Bronchial epithelial cell (primary cell): Measurements from ENCODE around the gene SEMA6A. TPM values are rescaled to one million over a fixed set of nuclear protein-coding genes. Genes with fewer than 3 reads are reported as not detected.
"Not testable (repeated sequence)": the region's sequence is repeated elsewhere in the genome, so short reads cannot be mapped to it uniquely, and the experiment has no call there.

ENCODE experiments used
- DNase-seq: peaks from one replicate; pipeline ENCODE4 v3.0.0-alpha.2; 2010; ENCODE audit warnings: low read depth
- FAIRE-seq: peaks from 2 replicates; lab custom pipeline; 2011; peaks lifted over from hg19 to GRCh38; lab: Jason Lieb, UNC
- H3K27me3 ChIP-seq: 2 replicates; pipeline ENCODE4 v1.5.1; 2011; ENCODE audit warnings: low read length; ENCODE audit not compliant: control insufficient read depth, insufficient read depth
- H3K36me3 ChIP-seq: 2 replicates; pipeline ENCODE4 v1.5.1; 2011; ENCODE audit warnings: low read length; ENCODE audit not compliant: control insufficient read depth, insufficient read depth
- H3K4me3 ChIP-seq: 2 replicates; pipeline ENCODE4 v1.5.1; 2011; ENCODE audit warnings: mild to moderate bottlenecking, low read depth, low read length, control low read depth
- CTCF ChIP-seq: IDR thresholded peaks from 2 replicates; pipeline ENCODE4 v1.5.1; 2011; ENCODE audit warnings: mild to moderate bottlenecking, moderate library complexity, low read length, control low read depth, inconsistent platforms; ENCODE audit not compliant: insufficient read depth, severe bottlenecking
- total RNA-seq: library from RNA; depleted of rRNA; stranded (reverse); fragments of >200 nt; gene quantifications from 2 replicates; pipeline ENCODE4 v1.2.1, GENCODE V29; 2014

The SEMA6A gene
- total RNA-seq, 1 donor from 2014 or later = 0.53 TPM

- FAIRE-seq (no peak), DNase-seq (no peak)
- TF ChIP-seq CTCF = no peak
- no peaks in the 10 kb centered on the region for H3K27me3 ChIP-seq
- H3K36me3 ChIP-seq = no peaks in the 10 kb centered on the region
- H3K4me3 ChIP-seq = no peak overlapping the region
Measured at GRCh38 chr5:116553366-116553765, 21.3 kb downstream of the SEMA6A start.

GRCh38 chr5:116550082-116550481 lies 24.5 kb downstream of the SEMA6A start:
- no peaks in the 10 kb centered on the region for H3K36me3 ChIP-seq
- no peak for FAIRE-seq
- no peaks in the 10 kb centered on the region for H3K27me3 ChIP-seq
- DNase-seq = no peak
- TF ChIP-seq CTCF = no peak
- no peak overlapping the region for H3K4me3 ChIP-seq

- FAIRE-seq = no peak
Measured at GRCh38 chr5:116546743-116547124, 27.9 kb downstream of the SEMA6A start.

GRCh38 chr5:116546033-116546742 lies 28.4 kb downstream of the SEMA6A start:
- no peak for TF ChIP-seq CTCF
- no peak for FAIRE-seq

More at GRCh38 chr5:116546743-116547124, 27.9 kb downstream of the SEMA6A start:
- no peaks in the 10 kb centered on the region for H3K36me3 ChIP-seq
- no peak overlapping the region for H3K4me3 ChIP-seq
- H3K27me3 ChIP-seq = no peaks in the 10 kb centered on the region
- no peak for DNase-seq
- TF ChIP-seq CTCF = no peak

GRCh38 chr5:116545465-116545864 lies 29.2 kb downstream of the SEMA6A start:
- H3K27me3 ChIP-seq, H3K4me3 ChIP-seq, H3K36me3 ChIP-seq, DNase-seq, FAIRE-seq: not testable (repeated sequence)

More at GRCh38 chr5:116546033-116546742, 28.4 kb downstream of the SEMA6A start:
- no peak overlapping the region for H3K4me3 ChIP-seq
- peak; percentile 26 for DNase-seq
- no peaks in the 10 kb centered on the region for H3K36me3 ChIP-seq
- H3K27me3 ChIP-seq = no peaks in the 10 kb centered on the region

GRCh38 chr5:116544531-116545241 lies 29.9 kb downstream of the SEMA6A start:
- TF ChIP-seq CTCF = no peak
- Histone ChIP-seq H3K36me3 (no peaks in the 10 kb centered on the region), H3K4me3 (no peak overlapping the region), H3K27me3 (no peaks in the 10 kb centered on the region)
- DNase-seq (no peak), FAIRE-seq (no peak)
